Measurements from ENCODE around the gene GTF2H1.

The GTF2H1 gene

DNA sequence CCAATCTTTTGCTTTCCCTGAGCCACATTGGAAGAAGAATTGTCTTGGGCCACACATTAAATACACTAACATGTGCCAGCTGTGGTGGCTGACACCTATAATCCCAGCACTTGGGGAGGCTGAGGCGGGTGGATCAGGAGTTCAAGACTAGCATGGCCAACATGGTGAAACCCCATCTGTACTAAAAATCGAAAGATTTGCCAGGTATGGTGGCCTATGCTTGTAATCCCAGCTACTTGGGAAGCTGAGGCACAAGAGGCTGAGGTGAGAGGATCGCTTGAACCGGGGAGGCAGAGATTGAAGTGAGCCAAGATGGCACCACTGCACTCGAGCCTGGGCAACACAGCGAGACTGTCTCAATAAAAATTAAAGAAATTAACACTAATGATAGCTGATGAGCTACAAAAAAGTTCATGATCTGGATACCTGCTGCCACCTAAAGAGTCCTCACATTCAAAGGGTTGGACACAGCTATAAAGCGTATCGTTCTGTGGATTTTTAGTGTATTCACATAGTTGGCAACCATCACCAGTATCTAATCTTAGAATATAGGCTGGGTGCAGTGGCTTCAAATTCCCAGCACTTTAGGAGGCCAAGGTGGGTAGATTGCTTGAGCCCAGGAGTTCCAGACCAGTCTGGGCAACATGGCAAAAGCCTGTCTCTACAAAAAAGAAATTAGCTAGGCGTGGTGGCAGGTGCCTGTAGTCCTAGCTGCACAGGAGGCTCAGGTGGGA lies 86.4 kb downstream of the GTF2H1 start:
- H3K4me3 ChIP-seq (ENCODE audit: low read depth, low read length) = no peak overlapping the region
- no peak for DNase-seq (ENCODE audit: low read depth)
- TF ChIP-seq, protein P1, sequence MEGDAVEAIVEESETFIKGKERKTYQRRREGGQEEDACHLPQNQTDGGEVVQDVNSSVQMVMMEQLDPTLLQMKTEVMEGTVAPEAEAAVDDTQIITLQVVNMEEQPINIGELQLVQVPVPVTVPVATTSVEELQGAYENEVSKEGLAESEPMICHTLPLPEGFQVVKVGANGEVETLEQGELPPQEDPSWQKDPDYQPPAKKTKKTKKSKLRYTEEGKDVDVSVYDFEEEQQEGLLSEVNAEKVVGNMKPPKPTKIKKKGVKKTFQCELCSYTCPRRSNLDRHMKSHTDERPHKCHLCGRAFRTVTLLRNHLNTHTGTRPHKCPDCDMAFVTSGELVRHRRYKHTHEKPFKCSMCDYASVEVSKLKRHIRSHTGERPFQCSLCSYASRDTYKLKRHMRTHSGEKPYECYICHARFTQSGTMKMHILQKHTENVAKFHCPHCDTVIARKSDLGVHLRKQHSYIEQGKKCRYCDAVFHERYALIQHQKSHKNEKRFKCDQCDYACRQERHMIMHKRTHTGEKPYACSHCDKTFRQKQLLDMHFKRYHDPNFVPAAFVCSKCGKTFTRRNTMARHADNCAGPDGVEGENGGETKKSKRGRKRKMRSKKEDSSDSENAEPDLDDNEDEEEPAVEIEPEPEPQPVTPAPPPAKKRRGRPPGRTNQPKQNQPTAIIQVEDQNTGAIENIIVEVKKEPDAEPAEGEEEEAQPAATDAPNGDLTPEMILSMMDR (IDR thresholded peaks at IDR 0.05; ENCODE audit: low read depth, low read length, missing control alignments) = no peak
- in situ Hi-C loops (cut with HindIII; ENCODE audit: low sequenced_read_pairs) = no loop called here

DNA sequence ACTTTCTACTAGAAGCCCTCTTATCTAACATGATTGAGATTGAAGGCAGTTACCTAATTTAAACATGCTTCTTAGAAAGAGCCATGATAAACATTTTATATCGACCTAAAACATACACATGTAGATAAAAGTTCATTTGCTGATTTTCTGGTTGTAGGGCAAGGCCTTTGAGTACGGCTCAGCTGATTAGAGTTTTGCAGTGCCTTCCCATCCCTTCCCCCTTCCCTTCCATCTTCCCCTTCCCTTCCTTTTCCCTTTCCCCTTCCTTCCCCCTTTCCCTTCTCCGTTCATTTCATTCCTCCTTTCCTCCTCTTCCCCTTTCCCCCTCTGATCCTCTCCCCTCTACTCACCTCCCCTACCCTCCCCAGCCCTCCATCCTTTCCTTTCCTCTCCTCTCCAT lies 94.1 kb downstream of the GTF2H1 start:
- TF ChIP-seq, protein P1 (IDR thresholded peaks at IDR 0.05; ENCODE audit: low read depth, low read length, missing control alignments) = no peak
- in situ Hi-C loops (cut with HindIII; ENCODE audit: low sequenced_read_pairs) = no loop called here
- no peak for DNase-seq (ENCODE audit: low read depth)
- no peak overlapping the region for H3K4me3 ChIP-seq (ENCODE audit: low read depth, low read length)
